ENCODE results near the gene PLXNC1. TPM values are rescaled to one million over a fixed set of nuclear protein-coding genes. Genes with fewer than 3 reads are reported as not detected.

The PLXNC1 gene
- total RNA-seq, 1 experiment from 2014 or later = 0.30 TPM

GRCh38 chr12:94157181-94157580 is 8.8 kb downstream of the PLXNC1 start:
- Histone ChIP-seq H3K4me1 (ENCODE audit: insufficient read depth, low read length, poor library complexity, severe bottlenecking) (no peaks in the 10 kb centered on the region), H3K4me3 (ENCODE audit: low read depth, low read length, poor library complexity, severe bottlenecking) (no peak overlapping the region), H3K9me3 (ENCODE audit: low read depth, low read length, poor library complexity, severe bottlenecking) (no peaks in the 10 kb centered on the region), H3K27me3 (replicated peaks; ENCODE audit: insufficient read depth, low read depth, low read length, poor library complexity) (peaks cover 46% of the 10 kb centered on the region), H3K36me3 (ENCODE audit: insufficient read depth, low read length, poor library complexity, severe bottlenecking) (no peaks in the 10 kb centered on the region), H3K27ac (ENCODE audit: low read depth, low read length, poor library complexity, severe bottlenecking) (no peak overlapping the region)
- DNase-seq (ENCODE audit: low spot score) = no peak
- no peak for TF ChIP-seq EZH2 (IDR thresholded peaks at IDR 0.05; ENCODE audit: borderline replicate concordance, low read depth, low read length, poor library complexity, severe bottlenecking)
- TF ChIP-seq, protein P1, sequence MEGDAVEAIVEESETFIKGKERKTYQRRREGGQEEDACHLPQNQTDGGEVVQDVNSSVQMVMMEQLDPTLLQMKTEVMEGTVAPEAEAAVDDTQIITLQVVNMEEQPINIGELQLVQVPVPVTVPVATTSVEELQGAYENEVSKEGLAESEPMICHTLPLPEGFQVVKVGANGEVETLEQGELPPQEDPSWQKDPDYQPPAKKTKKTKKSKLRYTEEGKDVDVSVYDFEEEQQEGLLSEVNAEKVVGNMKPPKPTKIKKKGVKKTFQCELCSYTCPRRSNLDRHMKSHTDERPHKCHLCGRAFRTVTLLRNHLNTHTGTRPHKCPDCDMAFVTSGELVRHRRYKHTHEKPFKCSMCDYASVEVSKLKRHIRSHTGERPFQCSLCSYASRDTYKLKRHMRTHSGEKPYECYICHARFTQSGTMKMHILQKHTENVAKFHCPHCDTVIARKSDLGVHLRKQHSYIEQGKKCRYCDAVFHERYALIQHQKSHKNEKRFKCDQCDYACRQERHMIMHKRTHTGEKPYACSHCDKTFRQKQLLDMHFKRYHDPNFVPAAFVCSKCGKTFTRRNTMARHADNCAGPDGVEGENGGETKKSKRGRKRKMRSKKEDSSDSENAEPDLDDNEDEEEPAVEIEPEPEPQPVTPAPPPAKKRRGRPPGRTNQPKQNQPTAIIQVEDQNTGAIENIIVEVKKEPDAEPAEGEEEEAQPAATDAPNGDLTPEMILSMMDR (conservative IDR thresholded peaks at IDR 0.05; ENCODE audit: low read depth, low read length) = no peak
- CTCF ChIA-PET = no interaction called here
- POLR2A ChIA-PET (ENCODE audit: low non-redundant PET) = no interaction called here
- BruUV-seq (replicated peaks) = no TSS peak
- intact Hi-C loops (cut with micrococcal nuclease; ENCODE audit: unreplicated experiment) = no loop called here

- TF ChIP-seq, protein P1 (conservative IDR thresholded peaks at IDR 0.05; ENCODE audit: low read depth, low read length) = no peak
- TF ChIP-seq EZH2 (IDR thresholded peaks at IDR 0.05; ENCODE audit: borderline replicate concordance, low read depth, low read length, poor library complexity, severe bottlenecking) = no peak
- Histone ChIP-seq H3K4me1 (ENCODE audit: insufficient read depth, low read length, poor library complexity, severe bottlenecking) (no peaks in the 10 kb centered on the region), H3K9me3 (ENCODE audit: low read depth, low read length, poor library complexity, severe bottlenecking) (no peaks in the 10 kb centered on the region), H3K36me3 (ENCODE audit: insufficient read depth, low read length, poor library complexity, severe bottlenecking) (no peaks in the 10 kb centered on the region), H3K27me3 (replicated peaks; ENCODE audit: insufficient read depth, low read depth, low read length, poor library complexity) (peaks cover 38% of the 10 kb centered on the region), H3K27ac (ENCODE audit: low read depth, low read length, poor library complexity, severe bottlenecking) (no peak overlapping the region), H3K4me3 (ENCODE audit: low read depth, low read length, poor library complexity, severe bottlenecking) (no peak overlapping the region)
- POLR2A ChIA-PET (ENCODE audit: low non-redundant PET) = no interaction called here
- CTCF ChIA-PET = no interaction called here
- intact Hi-C loops (cut with micrococcal nuclease; ENCODE audit: unreplicated experiment) = no loop called here
- DNase-seq (ENCODE audit: low spot score) = no peak
- no TSS peak for BruUV-seq (replicated peaks)
These were observed 9.6 kb downstream of the PLXNC1 start for GRCh38 chr12:94157981-94158411.

GRCh38 chr12:94158666-94159065 is 10.3 kb downstream of the PLXNC1 start:
- ChIA-PET CTCF (no interaction called here), POLR2A (ENCODE audit: low non-redundant PET) (no interaction called here)
- Histone ChIP-seq H3K4me1 (ENCODE audit: insufficient read depth, low read length, poor library complexity, severe bottlenecking) (no peaks in the 10 kb centered on the region), H3K36me3 (ENCODE audit: insufficient read depth, low read length, poor library complexity, severe bottlenecking) (no peaks in the 10 kb centered on the region), H3K4me3 (ENCODE audit: low read depth, low read length, poor library complexity, severe bottlenecking) (no peak overlapping the region), H3K27me3 (replicated peaks; ENCODE audit: insufficient read depth, low read depth, low read length, poor library complexity) (peaks cover 31% of the 10 kb centered on the region), H3K9me3 (ENCODE audit: low read depth, low read length, poor library complexity, severe bottlenecking) (no peaks in the 10 kb centered on the region), H3K27ac (ENCODE audit: low read depth, low read length, poor library complexity, severe bottlenecking) (no peak overlapping the region)
- TF ChIP-seq, protein P1 (conservative IDR thresholded peaks at IDR 0.05; ENCODE audit: low read depth, low read length) = no peak
- no peak for TF ChIP-seq EZH2 (IDR thresholded peaks at IDR 0.05; ENCODE audit: borderline replicate concordance, low read depth, low read length, poor library complexity, severe bottlenecking)
- DNase-seq (ENCODE audit: low spot score) = no peak
- no TSS peak for BruUV-seq (replicated peaks)
- intact Hi-C loops (cut with micrococcal nuclease; ENCODE audit: unreplicated experiment) = no loop called here
